HG03196 (cell line): ENCODE results near the gene TMPRSS5.
"Not testable (repeated sequence)": the region's sequence is repeated elsewhere in the genome, so short reads cannot be mapped to it uniquely, and the experiment has no call there.

Source experiments
- ATAC-seq: cut with Tn5 transposase; IDR thresholded peaks from one replicate; pipeline ENCODE4 v1.9.1; 2021; ENCODE audit not compliant: unreplicated experiment

Gene TMPRSS5

GRCh38 chr11:113705871-113706655, at the start of gene TMPRSS5:
Gene TMPRSS5 (minus strand): TSS chr11:113706308. CDS start chr11:113706224, 84 bp downstream.
- ATAC-seq, result no peak

DNA sequence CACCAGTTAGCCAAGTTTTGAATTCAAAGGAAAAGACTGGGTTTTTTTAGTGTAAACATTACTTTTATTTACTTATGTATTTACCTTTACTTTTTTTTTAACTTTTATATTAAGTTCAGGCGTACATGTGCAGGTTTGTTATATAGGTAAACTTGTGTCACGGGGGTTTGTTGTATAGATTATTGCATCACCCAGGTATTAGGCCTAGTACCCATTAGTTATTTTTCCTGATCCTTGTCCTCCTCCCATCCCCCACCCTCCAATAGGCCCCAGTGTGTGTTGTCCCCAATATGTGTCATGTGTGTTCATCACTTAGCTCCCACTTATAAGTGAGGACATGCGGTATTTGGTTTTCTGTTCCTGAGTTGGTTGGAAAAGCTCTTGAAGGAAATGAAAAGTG, 46.8 kb upstream of the TMPRSS5 start:
- ATAC-seq, result no peak

DNA sequence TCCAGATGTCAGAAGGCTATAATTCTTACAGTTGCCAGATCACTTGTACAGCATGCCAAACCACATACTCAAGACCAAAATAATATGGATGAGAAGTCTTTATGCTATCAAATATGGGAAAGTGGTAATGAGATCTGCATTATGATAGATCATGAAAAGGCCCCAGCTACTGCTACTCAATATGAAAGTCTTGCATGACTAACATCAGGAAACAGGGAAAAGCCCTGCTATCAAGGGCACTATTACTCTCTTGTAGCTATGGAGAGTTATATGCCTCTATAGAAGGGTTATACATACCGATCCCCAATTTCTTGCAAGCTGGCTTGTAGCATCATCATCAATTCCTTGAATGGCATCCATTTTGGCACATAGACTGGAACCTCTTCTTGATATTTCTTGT, 30.2 kb upstream of the TMPRSS5 start:
- no peak for ATAC-seq

- ATAC-seq, result no peak
These were observed 26.0 kb upstream of the TMPRSS5 start for GRCh38 chr11:113732092-113732491.

DNA sequence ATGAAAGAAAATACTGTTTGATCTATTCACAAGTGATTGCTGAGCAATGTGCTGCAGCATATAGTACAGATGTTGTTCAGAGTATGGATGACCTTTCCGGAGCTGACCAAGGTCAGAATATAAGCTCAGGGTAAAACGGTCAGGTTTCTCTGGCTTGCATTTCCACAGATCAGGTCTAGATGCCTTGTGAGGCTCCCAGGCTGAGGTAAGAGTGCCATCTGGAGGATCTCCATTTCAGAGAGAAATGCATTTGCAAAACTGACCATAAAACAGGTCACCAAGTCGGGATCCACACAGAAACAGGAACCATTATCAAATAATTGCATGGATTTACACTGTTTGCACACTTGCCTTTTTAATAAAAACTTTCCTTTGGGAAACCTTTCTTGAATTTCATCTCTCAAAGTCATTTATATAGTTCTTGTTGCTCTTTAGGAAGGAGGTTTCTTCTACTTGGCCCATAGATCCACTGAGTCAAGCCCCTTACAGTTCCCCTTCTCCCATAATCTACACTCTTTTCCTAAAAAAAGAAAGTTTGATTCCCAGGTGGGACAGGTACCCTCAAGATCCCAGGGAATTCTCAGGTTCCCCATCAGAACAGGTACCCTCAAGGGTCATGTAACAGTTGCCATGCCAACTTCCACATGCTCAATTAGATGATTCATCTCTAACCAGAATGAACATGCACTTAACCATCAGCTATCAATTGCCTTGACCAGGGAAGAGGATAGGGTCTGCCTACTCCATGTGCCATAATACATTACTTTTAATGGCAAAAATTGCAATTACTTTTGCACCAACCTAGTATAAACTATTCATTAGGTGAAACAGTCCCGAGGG, 25.0 kb upstream of the TMPRSS5 start:
- no peak for ATAC-seq

GRCh38 chr11:113729456-113729855, 23.3 kb upstream of the TMPRSS5 start:
- no peak for ATAC-seq

DNA sequence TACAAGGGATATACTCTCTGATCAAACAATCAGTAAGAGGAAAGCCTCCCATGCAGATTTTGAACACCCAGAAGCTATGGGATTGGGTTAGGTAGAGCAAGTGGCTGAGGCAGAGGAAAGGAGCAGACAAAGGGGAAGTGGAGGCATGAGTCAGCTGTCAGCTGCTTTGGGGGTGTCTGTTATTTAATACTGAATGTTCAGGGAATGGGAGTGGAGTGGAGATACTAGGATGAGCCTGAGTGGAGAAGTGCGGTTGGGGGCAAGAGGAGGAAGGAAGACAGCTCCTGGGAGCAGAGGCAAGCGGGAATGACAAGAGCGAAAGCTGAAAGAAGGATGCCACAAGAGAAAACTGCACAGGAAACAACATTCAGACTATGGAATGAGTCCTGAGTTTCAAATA, 22.7 kb upstream of the TMPRSS5 start:
- no peak for ATAC-seq

DNA sequence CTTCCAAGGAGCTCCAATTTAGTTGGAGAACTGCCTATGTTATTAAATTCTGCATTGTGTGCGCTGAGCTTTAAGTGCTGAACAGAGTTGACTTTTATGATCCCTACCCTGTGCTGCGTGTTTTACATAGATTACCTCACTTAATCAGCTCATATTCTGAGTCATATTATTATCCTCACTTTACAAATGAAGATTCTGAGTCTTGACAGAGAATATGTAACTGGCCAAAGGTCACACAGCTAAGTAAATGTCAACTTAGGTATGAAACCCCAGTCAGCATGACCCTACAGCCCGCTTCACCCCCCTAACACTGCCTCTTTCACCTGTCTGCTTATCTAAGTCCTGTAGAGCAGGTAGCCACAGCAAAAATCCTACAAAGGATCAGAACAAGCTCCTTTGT, 19.8 kb upstream of the TMPRSS5 start:
- no peak for ATAC-seq

GRCh38 chr11:113725407-113725806, 19.3 kb upstream of the TMPRSS5 start:
- no peak for ATAC-seq

- no peak for ATAC-seq
These were observed 18.7 kb upstream of the TMPRSS5 start for GRCh38 chr11:113724778-113725177.

DNA sequence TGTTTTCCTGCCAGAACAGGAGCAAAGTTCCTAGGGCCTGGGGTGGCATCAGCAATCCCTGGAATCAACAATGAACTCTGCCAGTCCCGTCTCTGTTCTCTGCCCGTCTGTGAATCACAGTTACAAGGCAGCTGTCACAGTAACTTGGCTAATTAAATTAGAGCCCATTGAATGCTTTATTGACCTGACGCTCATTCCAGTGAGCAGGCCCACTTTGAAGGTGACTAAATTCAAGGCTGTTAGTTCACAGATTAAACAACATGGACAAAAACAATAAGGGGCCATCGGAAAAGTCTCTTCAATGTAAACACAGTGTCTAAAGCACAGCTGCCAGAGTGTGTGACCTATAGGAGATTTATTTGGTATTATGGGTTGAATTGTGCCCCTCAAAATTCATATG, 17.7 kb upstream of the TMPRSS5 start:
- ATAC-seq, result no peak

DNA sequence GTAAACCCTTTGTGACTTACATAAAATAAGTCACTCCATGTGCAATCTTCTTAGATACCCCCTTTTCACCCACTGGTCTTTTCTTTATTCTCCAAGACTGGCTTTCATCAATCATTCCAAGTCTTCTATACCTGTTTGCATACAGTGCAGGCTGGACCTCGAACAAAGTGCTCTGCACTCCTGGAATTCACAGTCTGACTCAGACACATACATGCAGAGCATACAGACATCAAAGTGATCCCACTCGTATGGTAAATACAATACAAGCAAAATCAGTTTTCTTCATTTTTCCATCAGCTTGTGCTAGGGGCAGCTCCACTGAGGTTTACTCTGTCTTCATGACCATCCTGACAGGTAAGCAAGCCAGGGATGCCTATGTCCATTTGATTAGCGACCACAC, 16.8 kb upstream of the TMPRSS5 start:
- no peak for ATAC-seq

- ATAC-seq, result no peak
These were observed 16.1 kb upstream of the TMPRSS5 start for GRCh38 chr11:113722221-113722620.

DNA sequence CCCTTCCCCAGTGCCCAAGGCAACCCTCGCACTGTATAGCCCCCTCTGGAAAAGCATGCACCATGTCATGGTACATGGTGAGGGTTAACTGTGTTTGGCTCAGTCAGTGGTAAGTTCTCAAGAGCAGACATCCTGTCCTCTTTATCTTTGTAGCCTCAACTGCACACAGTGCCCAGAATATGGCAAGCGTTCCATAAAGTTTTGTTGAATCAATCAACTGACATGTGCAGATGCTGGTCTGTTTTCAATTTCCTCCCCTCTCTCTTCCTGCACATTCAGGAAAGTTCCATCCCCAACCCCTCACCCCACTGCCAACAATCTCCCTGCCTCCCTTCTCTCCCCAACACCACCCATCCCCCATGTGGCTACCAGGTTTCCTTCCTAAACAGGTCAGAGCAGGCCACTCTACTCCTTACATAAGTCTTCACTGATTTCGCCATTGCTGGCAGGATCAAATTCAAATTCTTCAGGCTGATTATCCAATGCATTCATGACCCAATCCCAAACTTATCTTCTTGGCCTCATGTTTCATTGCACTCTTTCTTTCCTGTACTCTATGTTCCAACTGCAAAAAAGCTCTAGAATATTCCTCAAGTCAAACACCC, 15.5 kb upstream of the TMPRSS5 start:
- ATAC-seq, result no peak

DNA sequence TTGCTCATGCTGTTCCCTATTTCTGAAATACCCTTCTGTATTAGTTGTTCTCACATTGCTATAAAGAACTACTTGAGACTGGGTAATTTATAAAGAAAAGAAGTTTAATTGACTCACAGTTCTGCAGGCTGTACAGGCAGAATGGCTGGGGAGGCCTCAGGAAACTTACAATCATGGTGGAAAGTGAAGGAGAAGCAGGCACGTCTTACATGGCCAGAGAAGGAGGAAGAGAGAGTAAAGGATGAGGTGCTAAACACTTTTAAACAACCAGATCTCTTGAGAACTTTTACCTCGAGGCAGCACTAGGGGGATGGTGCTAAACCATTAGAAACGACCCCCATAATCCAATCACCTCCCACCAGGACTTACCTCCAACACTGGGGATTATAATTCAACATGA, 14.4 kb upstream of the TMPRSS5 start:
- not testable (repeated sequence) for ATAC-seq

DNA sequence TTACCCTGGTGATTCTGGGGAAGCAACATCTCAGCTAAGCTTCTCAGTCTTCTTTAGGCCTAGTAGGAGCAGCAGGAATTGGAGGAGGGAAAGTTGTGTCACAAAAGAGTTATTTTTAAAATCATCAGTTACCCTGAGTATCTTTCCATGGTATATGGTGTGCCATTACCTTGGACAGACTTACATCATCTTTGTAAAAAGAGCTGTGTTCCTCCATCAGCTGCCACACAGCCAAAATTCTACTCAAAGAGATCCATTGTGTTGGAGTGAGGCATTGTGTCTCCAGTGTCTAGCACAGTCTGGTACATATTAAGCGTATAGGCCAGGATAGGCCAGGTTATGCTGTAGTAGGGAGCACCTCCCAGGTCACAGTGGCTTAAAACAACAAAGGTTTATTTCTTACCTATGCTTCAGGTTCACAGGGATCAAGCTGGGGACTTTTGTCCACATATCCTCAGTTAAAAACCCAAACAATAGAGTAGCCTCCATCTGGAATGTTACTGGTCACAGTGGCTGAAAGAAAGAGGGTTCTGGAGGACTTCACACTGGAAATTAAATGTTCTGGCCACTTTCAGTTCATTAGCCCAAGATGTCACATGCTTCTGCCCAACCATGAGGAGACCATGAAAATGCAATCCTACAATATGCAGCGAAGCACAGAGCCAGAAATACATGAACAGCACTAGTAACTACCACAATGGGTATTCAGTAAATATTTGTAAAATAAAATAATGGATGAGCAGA, 9.9 kb upstream of the TMPRSS5 start:
- ATAC-seq, result no peak

DNA sequence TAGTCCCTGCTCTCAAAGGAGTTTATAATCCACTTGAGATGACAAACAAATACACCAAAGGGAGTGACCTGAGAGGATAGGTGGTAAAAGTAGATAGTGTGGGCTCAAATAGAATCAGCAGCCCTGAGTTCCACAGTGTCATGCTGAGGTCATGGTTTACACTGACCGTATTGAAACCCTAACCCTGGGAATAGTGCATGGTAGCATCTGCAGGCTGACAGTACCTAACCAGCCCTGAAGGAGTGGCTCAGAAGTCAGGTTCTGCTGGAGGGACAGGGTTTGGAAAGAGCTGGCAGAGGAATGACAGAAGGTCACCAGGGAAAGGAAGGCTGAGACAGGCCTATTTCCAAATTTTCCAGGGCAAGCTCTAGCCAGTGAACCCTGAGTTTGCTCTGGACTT, 9.2 kb upstream of the TMPRSS5 start:
- no peak for ATAC-seq

- ATAC-seq, result no peak
These were observed 4.9 kb upstream of the TMPRSS5 start for GRCh38 chr11:113710989-113711388.

GRCh38 chr11:113703551-113703950, 2.6 kb downstream of the TMPRSS5 start:
- not testable (repeated sequence) for ATAC-seq

- ATAC-seq, result no peak
These were observed 4.6 kb downstream of the TMPRSS5 start for GRCh38 chr11:113701491-113701890.

GRCh38 chr11:113698515-113698914, 7.6 kb downstream of the TMPRSS5 start:
- no peak for ATAC-seq
